HepG2 (cell line): ENCODE measurements around the gene DLG4. TPM values are rescaled to one million over a fixed set of nuclear protein-coding genes. Genes with fewer than 3 reads are reported as not detected.

Experiments
- AGO1 ChIP-seq: fragments of 200-400 bp; formaldehyde crosslinking; IDR thresholded peaks from 2 replicates; pipeline ENCODE4 v1.6.1; 2017; ENCODE audit warnings: mild to moderate bottlenecking, low read depth, low read length, moderate library complexity; ENCODE audit not compliant: poor library complexity, severe bottlenecking
- HNF1B ChIP-seq: sonication (generic); formaldehyde crosslinking; IDR thresholded peaks from 2 replicates; pipeline ENCODE4 v1.5.1; 2020; ENCODE audit warnings: mild to moderate bottlenecking, moderate library complexity, missing genetic modification reagents
- LCORL ChIP-seq, 2 experiments: fragments of 450-650 bp in 1 of 2; sonication (generic) in 1 of 2; formaldehyde crosslinking in 1 of 2; IDR thresholded peaks; 2 replicates each; pipeline versions ENCODE4 v1.5.0 to v1.6.1; 2017 to 2020; ENCODE audit warnings: antibody characterized with exemption in 1 of 2, missing genetic modification reagents in 1 of 2
- MED1 ChIP-seq: sonication (generic); formaldehyde crosslinking; IDR thresholded peaks from 2 replicates; pipeline ENCODE4 v1.4.0; 2020; ENCODE audit warnings: missing genetic modification reagents
- NAIF1 ChIP-seq: sonication (generic); formaldehyde crosslinking; IDR thresholded peaks from 2 replicates; pipeline ENCODE4 v1.5.0; 2020; ENCODE audit warnings: mild to moderate bottlenecking, missing genetic modification reagents, borderline replicate concordance
- ONECUT2 ChIP-seq: sonication (generic); formaldehyde crosslinking; IDR thresholded peaks from 2 replicates; pipeline ENCODE4 v1.4.0; 2020; ENCODE audit warnings: missing genetic modification reagents
- RARG ChIP-seq: sonication (generic); formaldehyde crosslinking; IDR thresholded peaks from 2 replicates; pipeline ENCODE4 v1.4.0; 2020; ENCODE audit warnings: low read depth, mild to moderate bottlenecking, missing genetic modification reagents
- TARDBP ChIP-seq: sonication (generic); formaldehyde crosslinking; IDR thresholded peaks from 2 replicates; pipeline ENCODE4 v1.8.0; 2022; ENCODE audit warnings: mild to moderate bottlenecking, missing genetic modification reagents
- TP53 ChIP-seq: sonication (generic); formaldehyde crosslinking; conservative IDR thresholded peaks from 2 replicates; pipeline ENCODE4 v1.4.0; 2020; ENCODE audit warnings: missing genetic modification reagents
- UBTF ChIP-seq: sonication (generic); formaldehyde crosslinking; IDR thresholded peaks from 2 replicates; pipeline ENCODE4 v1.4.0; 2020; ENCODE audit warnings: mild to moderate bottlenecking, missing genetic modification reagents
- ZNF460 ChIP-seq: sonication (generic); formaldehyde crosslinking; IDR thresholded peaks from 2 replicates; pipeline ENCODE4 v1.5.1; 2020; ENCODE audit warnings: missing genetic modification reagents, mild to moderate bottlenecking, borderline replicate concordance
- ZNF772 ChIP-seq: sonication (generic); formaldehyde crosslinking; IDR thresholded peaks from 2 replicates; pipeline ENCODE4 v1.5.0; 2020; ENCODE audit warnings: mild to moderate bottlenecking, missing genetic modification reagents
- ZSCAN9 ChIP-seq: IDR thresholded peaks from 2 replicates; pipeline ENCODE4 v1.6.1; 2016; ENCODE audit warnings: borderline replicate concordance
- polyA plus RNA-seq, 8 experiments: library from polyadenylated mRNA; depleted of rRNA in 3 of 8; stranded (reverse) in 7 of 8; unstranded in 1 of 8; fragments of >200 nt; fragmentation: Illumina TruSeq in 4 of 8; extraction: Trizol in 4 of 8; gene quantifications; 2 replicates each; pipeline versions ENCODE4 v1.2.1 to v1.2.3, GENCODE V29; 2011 to 2016; ENCODE audit warnings: low read depth in 4 of 8, missing spikeins in 1 of 8, mixed read lengths in 1 of 8; ENCODE audit not compliant: insufficient read depth in 1 of 8
- total RNA-seq, 5 experiments: library from RNA; depleted of rRNA; stranded (reverse); fragments of >200 nt; fragmentation: Illumina TruSeq; extraction: Trizol; gene quantifications; 2 replicates each; pipeline ENCODE4 v1.2.3, GENCODE V29; 2016; ENCODE audit warnings: low read depth in 1 of 5
- TF ChIP-seq, protein P1 (sequence below): sonication (generic); formaldehyde crosslinking; IDR thresholded peaks from 2 replicates; pipeline ENCODE4 v1.4.0; 2020; ENCODE audit warnings: missing genetic modification reagents
- TF ChIP-seq, protein P2 (sequence below): sonication (generic); formaldehyde crosslinking; IDR thresholded peaks from 2 replicates; pipeline ENCODE4 v1.5.1; 2020; ENCODE audit warnings: missing genetic modification reagents, mild to moderate bottlenecking, borderline replicate concordance
- TF ChIP-seq, protein P3 (sequence below), 2 experiments: sonication (generic) in 1 of 2; formaldehyde crosslinking in 1 of 2; IDR thresholded peaks; 2 replicates each; pipeline versions ENCODE4 v1.4.0 to v1.6.1; 2016 to 2020; ENCODE audit warnings: borderline replicate concordance in 1 of 2, low read depth in 1 of 2, mild to moderate bottlenecking in 1 of 2, missing genetic modification reagents in 1 of 2

DLG4 gene
- total and polyA plus RNA-seq, 2 of the 13 experiments (the other 11 are each of a cell fraction or from before 2014, with no cell fraction given), result 0.71 to 4.3 TPM

GRCh38 chr17:7184091-7184488 is 35.5 kb downstream of the DLG4 start (continued):
- peak; percentile 60; the same call in 1 of the 2 replicates for TF ChIP-seq UBTF
- TF ChIP-seq, protein P1, sequence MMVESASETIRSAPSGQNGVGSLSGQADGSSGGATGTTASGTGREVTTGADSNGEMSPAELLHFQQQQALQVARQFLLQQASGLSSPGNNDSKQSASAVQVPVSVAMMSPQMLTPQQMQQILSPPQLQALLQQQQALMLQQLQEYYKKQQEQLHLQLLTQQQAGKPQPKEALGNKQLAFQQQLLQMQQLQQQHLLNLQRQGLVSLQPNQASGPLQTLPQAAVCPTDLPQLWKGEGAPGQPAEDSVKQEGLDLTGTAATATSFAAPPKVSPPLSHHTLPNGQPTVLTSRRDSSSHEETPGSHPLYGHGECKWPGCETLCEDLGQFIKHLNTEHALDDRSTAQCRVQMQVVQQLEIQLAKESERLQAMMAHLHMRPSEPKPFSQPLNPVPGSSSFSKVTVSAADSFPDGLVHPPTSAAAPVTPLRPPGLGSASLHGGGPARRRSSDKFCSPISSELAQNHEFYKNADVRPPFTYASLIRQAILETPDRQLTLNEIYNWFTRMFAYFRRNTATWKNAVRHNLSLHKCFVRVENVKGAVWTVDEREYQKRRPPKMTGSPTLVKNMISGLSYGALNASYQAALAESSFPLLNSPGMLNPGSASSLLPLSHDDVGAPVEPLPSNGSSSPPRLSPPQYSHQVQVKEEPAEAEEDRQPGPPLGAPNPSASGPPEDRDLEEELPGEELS (CRISPR knock-in tag), result 0 out of 2 replicates have a peak, but pooled peaks have one; percentile 23
- TF ChIP-seq ZNF772 (CRISPR knock-in tag), result peak; percentile 63; the same call in 1 of the 2 replicates
- TF ChIP-seq, protein P2, sequence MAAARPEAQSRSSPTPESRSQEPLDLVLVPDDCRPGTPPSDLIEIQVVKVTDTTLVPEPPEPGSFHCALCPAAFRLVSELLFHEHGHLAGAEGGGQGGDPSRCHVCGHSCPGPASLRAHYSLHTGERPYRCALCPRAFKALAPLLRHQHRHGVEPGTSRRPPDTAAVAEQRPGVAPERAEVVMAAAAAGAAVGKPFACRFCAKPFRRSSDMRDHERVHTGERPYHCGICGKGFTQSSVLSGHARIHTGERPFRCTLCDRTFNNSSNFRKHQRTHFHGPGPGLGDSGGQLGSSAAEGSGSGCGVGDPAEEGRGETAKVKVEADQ (CRISPR knock-in tag), result peak; percentile 72; the same call in 1 of the 2 replicates
- no peak for TF ChIP-seq ONECUT2 (CRISPR knock-in tag)
- 0 out of 2 replicates have a peak, but pooled peaks have one; percentile 26 for TF ChIP-seq ZSCAN9
- peak; percentile 29; the same call in 1 of the 2 replicates for TF ChIP-seq NAIF1 (CRISPR knock-in tag)
- 0 out of 2 replicates have a peak, but pooled peaks have one; percentile 12 for TF ChIP-seq TARDBP (CRISPR knock-in tag)
- no peak for TF ChIP-seq RARG (CRISPR knock-in tag)
- 0 out of 2 replicates have a peak, but pooled peaks have one; percentile 16 for TF ChIP-seq TP53 (CRISPR knock-in tag)
- no peak for TF ChIP-seq AGO1
- TF ChIP-seq ZNF460, result no peak; the same call in 1 of the 2 replicates
- peak; percentile 69; the same call in 1 of the 2 replicates for TF ChIP-seq HNF1B
- TF ChIP-seq, protein P3, sequence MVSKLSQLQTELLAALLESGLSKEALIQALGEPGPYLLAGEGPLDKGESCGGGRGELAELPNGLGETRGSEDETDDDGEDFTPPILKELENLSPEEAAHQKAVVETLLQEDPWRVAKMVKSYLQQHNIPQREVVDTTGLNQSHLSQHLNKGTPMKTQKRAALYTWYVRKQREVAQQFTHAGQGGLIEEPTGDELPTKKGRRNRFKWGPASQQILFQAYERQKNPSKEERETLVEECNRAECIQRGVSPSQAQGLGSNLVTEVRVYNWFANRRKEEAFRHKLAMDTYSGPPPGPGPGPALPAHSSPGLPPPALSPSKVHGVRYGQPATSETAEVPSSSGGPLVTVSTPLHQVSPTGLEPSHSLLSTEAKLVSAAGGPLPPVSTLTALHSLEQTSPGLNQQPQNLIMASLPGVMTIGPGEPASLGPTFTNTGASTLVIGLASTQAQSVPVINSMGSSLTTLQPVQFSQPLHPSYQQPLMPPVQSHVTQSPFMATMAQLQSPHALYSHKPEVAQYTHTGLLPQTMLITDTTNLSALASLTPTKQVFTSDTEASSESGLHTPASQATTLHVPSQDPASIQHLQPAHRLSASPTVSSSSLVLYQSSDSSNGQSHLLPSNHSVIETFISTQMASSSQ (IDR thresholded peaks at IDR 0.05; ENCODE audit: low read depth), result peak; percentile 79
- TF ChIP-seq, protein P3 (CRISPR knock-in tag; IDR thresholded peaks at IDR 0.05; ENCODE audit: borderline replicate concordance), result peak; percentile 88
- TF ChIP-seq MED1 (CRISPR knock-in tag), result peak; percentile 66
- TF ChIP-seq LCORL (IDR thresholded peaks at IDR 0.05), result no peak
- peak; percentile 45; the same call in 1 of the 2 replicates for TF ChIP-seq LCORL (CRISPR knock-in tag; IDR thresholded peaks at IDR 0.05)
